Renal pelvis (tissue), 3 donors: Measurements from ENCODE around the gene SCN4A. TPM values are rescaled to one million over a fixed set of nuclear protein-coding genes. Genes with fewer than 3 reads are reported as not detected.

Source experiments
- polyA plus RNA-seq, 3 donors: library from polyadenylated mRNA; unstranded; fragments of 120-200 nt; gene quantifications; one replicate each; pipeline ENCODE4 v1.2.1, GENCODE V29; 2013; ENCODE audit not compliant: insufficient read length in 3 of 3

The SCN4A gene
- polyA plus RNA-seq, 3 donors = 0.71 to 1.2 (median 1.1) TPM

Other genes starting within 250 kb of the SCN4A start
- gene STRADA, start 231.1 kb downstream of the SCN4A start, polyA plus RNA-seq = 10 to 100 TPM; 43.1 to 74.3 (median 66.8) TPM
- gene CCDC47, start 199.3 kb downstream of the SCN4A start, polyA plus RNA-seq = 100 to 1,000 TPM in 2 of 3 donors, 10 to 100 TPM in 1; 87.7 to 116 (median 109) TPM
- 100 to 1,000 TPM; 158 to 225 (median 211) TPM for gene DDX42, start 198.7 kb downstream of the SCN4A start, polyA plus RNA-seq
- gene PSMC5, start 145.5 kb downstream of the SCN4A start, polyA plus RNA-seq = 100 to 1,000 TPM; 170 to 203 (median 178) TPM
- 10 to 100 TPM; 66.9 to 75.2 (median 73.2) TPM for gene FTSJ3, start 145.3 kb downstream of the SCN4A start, polyA plus RNA-seq
- 10 to 100 TPM; 58.1 to 60.5 (median 58.5) TPM for gene SMARCD2, start 130.2 kb downstream of the SCN4A start, polyA plus RNA-seq
- gene CSH2, start 99.2 kb downstream of the SCN4A start, polyA plus RNA-seq = under 1 TPM in 1 of 3 donors, not detected in 2; 0.10 TPM
- not detected for gene GH2, start 91.0 kb downstream of the SCN4A start, polyA plus RNA-seq
- gene CSH1, start 76.3 kb downstream of the SCN4A start, polyA plus RNA-seq = not detected
- not detected for gene CSHL1, start 61.7 kb downstream of the SCN4A start, polyA plus RNA-seq
- gene GH1, start 54.1 kb downstream of the SCN4A start, polyA plus RNA-seq = under 1 TPM in 1 of 3 donors, not detected in 2; 0.16 TPM
- gene CD79B, start 40.6 kb downstream of the SCN4A start, polyA plus RNA-seq = 1 to 10 TPM; 1.8 to 3.1 (median 2.3) TPM
- 1 to 10 TPM; 4.2 to 4.8 (median 4.3) TPM for gene PRR29, start 25.4 kb upstream of the SCN4A start, polyA plus RNA-seq
- 10 to 100 TPM; 26.0 to 33.1 (median 28.8) TPM for gene ICAM2, start 47.7 kb upstream of the SCN4A start, polyA plus RNA-seq
- 1 to 10 TPM; 8.3 to 9.3 (median 8.7) TPM for gene ERN1, start 157.2 kb upstream of the SCN4A start, polyA plus RNA-seq